CD4-positive, alpha-beta T cell treated with Interleukin-12 subunit alpha and Interleukin-12 subunit beta, for 1 hour (primary cell): Measurements from ENCODE around the gene ARHGAP9.
"Not testable (repeated sequence)": the region's sequence is repeated elsewhere in the genome, so short reads cannot be mapped to it uniquely, and the experiment has no call there.

ENCODE experiments used
- DNase-seq: peaks from one replicate; pipeline ENCODE4 v3.0.0-alpha.2; 2020

Gene ARHGAP9

GRCh38 chr12:57517187-57517586, 37.5 kb upstream of the ARHGAP9 start:
- DNase-seq, result no peak

GRCh38 chr12:57516617-57517153, 37.0 kb upstream of the ARHGAP9 start:
- no peak for DNase-seq

- DNase-seq, result no peak
These were observed 36.4 kb upstream of the ARHGAP9 start for GRCh38 chr12:57515934-57516541.

- no peak for DNase-seq
These were observed 35.8 kb upstream of the ARHGAP9 start for GRCh38 chr12:57515408-57515933.

- no peak for DNase-seq
These were observed 35.2 kb upstream of the ARHGAP9 start for GRCh38 chr12:57514720-57515407.

GRCh38 chr12:57514246-57514645, 34.6 kb upstream of the ARHGAP9 start:
- not testable (repeated sequence) for DNase-seq

- not testable (repeated sequence) for DNase-seq
These were observed 34.0 kb upstream of the ARHGAP9 start for GRCh38 chr12:57513677-57514076.

GRCh38 chr12:57513266-57513665, 33.6 kb upstream of the ARHGAP9 start:
- no peak for DNase-seq

GRCh38 chr12:57512665-57513064, 33.0 kb upstream of the ARHGAP9 start:
- DNase-seq, result no peak

- no peak for DNase-seq
These were observed 32.1 kb upstream of the ARHGAP9 start for GRCh38 chr12:57511588-57512325.

GRCh38 chr12:57511161-57511560, 31.5 kb upstream of the ARHGAP9 start:
- no peak for DNase-seq

- not testable (repeated sequence) for DNase-seq
These were observed 28.1 kb upstream of the ARHGAP9 start for GRCh38 chr12:57507796-57508195.

- not testable (repeated sequence) for DNase-seq
These were observed 26.9 kb upstream of the ARHGAP9 start for GRCh38 chr12:57506541-57506940.

GRCh38 chr12:57502311-57502969, 22.8 kb upstream of the ARHGAP9 start:
- DNase-seq, result not testable (repeated sequence)

- no peak for DNase-seq
These were observed 20.5 kb upstream of the ARHGAP9 start for GRCh38 chr12:57500213-57500612.

- DNase-seq, result no peak
These were observed 18.9 kb upstream of the ARHGAP9 start for GRCh38 chr12:57498571-57498970.

- no peak for DNase-seq
These were observed 18.5 kb upstream of the ARHGAP9 start for GRCh38 chr12:57498132-57498502.

- DNase-seq, result no peak
These were observed 17.8 kb upstream of the ARHGAP9 start for GRCh38 chr12:57497223-57498131.

GRCh38 chr12:57496822-57497221, 17.2 kb upstream of the ARHGAP9 start:
- DNase-seq, result no peak

- DNase-seq, result not testable (repeated sequence)
These were observed 15.5 kb upstream of the ARHGAP9 start for GRCh38 chr12:57495051-57495701.
